Right lobe of liver (tissue), 6 donors: ENCODE data around the gene ID2. TPM values are rescaled to one million over a fixed set of nuclear protein-coding genes. Genes with fewer than 3 reads are reported as not detected.

Source experiments
- ATAC-seq, 4 donors: fragments of 200-7000 bp; cut with Tn5 transposase; one replicate each; pipeline ENCODE4 v1.9.1; 2020; ENCODE audit warnings: mild to moderate bottlenecking in 4 of 4, moderate library complexity in 4 of 4
- DNase-seq, 3 donors: peaks; one replicate each; pipeline ENCODE4 v3.0.0-alpha.2; 2020
- H3K27ac ChIP-seq, 3 donors: fragments of 200-600 bp; one replicate each; pipeline ENCODE4 v1.8.0; 2022
- H3K27me3 ChIP-seq, 2 donors: fragments of 200-600 bp; one replicate each; pipeline ENCODE4 v1.8.0; 2022
- H3K36me3 ChIP-seq, 4 donors: fragments of 200-600 bp; sonication (generic) in 1 of 4; one replicate each; pipeline versions ENCODE4 v1.5.1 to v1.8.0; 2017 to 2022; ENCODE audit warnings: control low read depth in 1 of 4
- H3K4me1 ChIP-seq, 4 donors: fragments of 200-600 bp; sonication (generic) in 1 of 4; one replicate each; pipeline versions ENCODE4 v1.5.1 to v1.8.0; 2017 to 2022; ENCODE audit warnings: control low read depth in 1 of 4
- H3K4me3 ChIP-seq, 3 donors: fragments of 200-600 bp; one replicate each; pipeline ENCODE4 v1.8.0; 2022
- H3K9me3 ChIP-seq, 4 donors: fragments of 200-600 bp; sonication (generic) in 1 of 4; one replicate each; pipeline versions ENCODE4 v1.5.1 to v1.8.0; 2017 to 2022; ENCODE audit warnings: control low read depth in 1 of 4
- POLR2A ChIP-seq: fragments of 450-650 bp; IDR thresholded peaks from one replicate; pipeline ENCODE4 v1.6.1; 2017; ENCODE audit warnings: antibody characterized with exemption, mild to moderate bottlenecking
- WGBS: methylation state at CpG from one replicate; pipeline ENCODE4 v1.1.6; 2018; ENCODE audit warnings: low coverage, low lambda C conversion rate; ENCODE audit not compliant: insufficient coverage; ENCODE audit errors: missing lambda C conversion rate; 5-methylcytosine and 5-hydroxymethylcytosine counted together
- intact Hi-C, 2 donors: fragments of 100-400 bp; cut with DNase I; formaldehyde crosslinking; loops; one replicate each; pipeline versions ENCODE4 v1.11.2 to v1.14.1; 2022
- total RNA-seq, 6 experiments: library from RNA; depleted of rRNA in 2 of 6; stranded (reverse); fragments of >200 nt in 2 of 6; fragmentation: NEBNext Ultra II Directional in 3 of 6; extraction: Animal tissue kit (Norgen Biotek cat#: 25700) in 3 of 6; gene quantifications; one replicate each; pipeline versions ENCODE4 v1.1.0 to v1.2.4, GENCODE V29; 2016 to 2023
- TF ChIP-seq, protein P1 (sequence below), 4 donors: fragments of 200-600 bp in 3 of 4; fragments of 450-650 bp in 1 of 4; IDR thresholded peaks; one replicate each; pipeline versions ENCODE4 v1.5.1 to v1.8.0; 2016 to 2022; ENCODE audit warnings: antibody characterized with exemption in 4 of 4, mild to moderate bottlenecking in 2 of 4
- donor health status: DM: no; HTN: yes; CAD: no.
- donor health status: DM: no; HTN: no; CAD: no.
- donor health status: DM: no; HTN: no; CAD: no.
- donor health status: DM: no; HTN: yes; CAD: no.
- donor health status: DM: no; HTN: yes; CAD: no.

The ID2 gene
- total RNA-seq, 6 experiments from 2014 or later = 103 to 520 (median 191) TPM

DNA sequence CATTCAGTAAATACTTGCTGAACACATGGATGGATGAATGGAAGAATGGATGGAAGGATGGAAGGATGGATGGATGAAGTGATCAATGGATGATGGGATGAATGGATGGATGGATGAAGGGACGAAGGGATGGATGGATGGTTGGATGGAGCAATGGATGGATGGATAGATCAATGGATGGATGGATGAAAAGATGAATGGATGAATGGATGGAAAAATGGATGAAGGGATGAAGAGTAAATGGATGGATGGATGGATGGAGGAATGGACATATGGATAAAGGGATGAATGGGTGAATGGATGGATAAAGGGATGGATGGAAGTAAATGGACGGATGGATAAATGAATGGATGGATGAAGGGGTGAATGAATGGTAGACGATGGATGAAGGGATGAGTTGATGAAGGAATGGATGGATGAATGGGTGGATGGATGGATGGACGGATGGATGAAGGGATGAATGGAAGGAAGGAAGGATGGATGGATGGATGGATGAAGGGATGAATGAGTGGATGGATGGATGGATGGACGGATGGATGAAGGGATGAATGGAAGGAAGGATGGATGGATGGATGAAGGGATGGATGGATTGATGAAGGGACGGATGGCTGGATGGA lies 13.9 kb upstream of the ID2 start:
- Histone ChIP-seq H3K36me3 (no peaks in the 10 kb centered on the region), H3K27ac (no peak overlapping the region), H3K27me3 (no peaks in the 10 kb centered on the region), H3K4me3 (no peak overlapping the region), H3K4me1 (peaks cover 0 to 10% (median 0%) of the 10 kb centered on the region in 4 donors), H3K9me3 (no peaks in the 10 kb centered on the region)
- 75% methylated on average over 6 of the region's 6 CpGs for WGBS
- intact Hi-C loops = no loop called here
- ATAC-seq = no peak
- TF ChIP-seq POLR2A = no peak
- TF ChIP-seq, protein P1, sequence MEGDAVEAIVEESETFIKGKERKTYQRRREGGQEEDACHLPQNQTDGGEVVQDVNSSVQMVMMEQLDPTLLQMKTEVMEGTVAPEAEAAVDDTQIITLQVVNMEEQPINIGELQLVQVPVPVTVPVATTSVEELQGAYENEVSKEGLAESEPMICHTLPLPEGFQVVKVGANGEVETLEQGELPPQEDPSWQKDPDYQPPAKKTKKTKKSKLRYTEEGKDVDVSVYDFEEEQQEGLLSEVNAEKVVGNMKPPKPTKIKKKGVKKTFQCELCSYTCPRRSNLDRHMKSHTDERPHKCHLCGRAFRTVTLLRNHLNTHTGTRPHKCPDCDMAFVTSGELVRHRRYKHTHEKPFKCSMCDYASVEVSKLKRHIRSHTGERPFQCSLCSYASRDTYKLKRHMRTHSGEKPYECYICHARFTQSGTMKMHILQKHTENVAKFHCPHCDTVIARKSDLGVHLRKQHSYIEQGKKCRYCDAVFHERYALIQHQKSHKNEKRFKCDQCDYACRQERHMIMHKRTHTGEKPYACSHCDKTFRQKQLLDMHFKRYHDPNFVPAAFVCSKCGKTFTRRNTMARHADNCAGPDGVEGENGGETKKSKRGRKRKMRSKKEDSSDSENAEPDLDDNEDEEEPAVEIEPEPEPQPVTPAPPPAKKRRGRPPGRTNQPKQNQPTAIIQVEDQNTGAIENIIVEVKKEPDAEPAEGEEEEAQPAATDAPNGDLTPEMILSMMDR (IDR thresholded peaks at IDR 0.05) = no peak
- no peak for DNase-seq

DNA sequence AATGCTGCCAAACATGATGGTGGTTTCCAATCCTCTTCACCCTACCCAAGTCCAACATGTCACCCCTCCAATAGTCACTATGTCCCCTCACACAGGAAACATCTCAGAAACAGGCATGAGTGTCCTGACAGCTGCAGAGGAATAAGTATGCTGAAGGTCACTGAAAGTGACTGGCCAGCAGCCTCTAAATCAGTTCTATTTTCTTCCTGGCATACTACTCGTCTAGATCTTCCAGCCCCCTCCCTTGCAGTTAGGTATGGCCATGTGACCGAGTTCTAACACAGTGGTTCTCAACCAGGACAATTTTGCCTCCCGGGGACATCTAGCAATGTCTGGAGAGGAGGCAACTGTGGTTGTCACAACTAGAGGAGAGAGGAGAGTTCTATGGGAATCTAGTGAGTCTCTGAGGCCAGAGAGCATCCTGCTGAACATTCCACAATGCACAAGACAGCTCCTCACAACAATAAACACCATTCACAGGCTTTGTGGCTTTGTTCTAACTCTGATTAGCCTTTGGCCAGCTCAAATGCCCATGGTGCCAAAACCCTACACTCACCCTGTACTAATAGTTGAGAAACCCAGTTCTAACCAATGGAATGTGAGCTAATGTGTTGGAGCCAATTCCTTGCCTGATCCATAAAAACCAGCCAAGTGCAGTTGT lies 12.6 kb upstream of the ID2 start:
- DNase-seq (no peak), ATAC-seq (peak; percentile 57 to 92 (median 78))
- 56% methylated on average over 1 of the region's 3 CpGs for WGBS
- Histone ChIP-seq H3K27ac (no peak overlapping the region), H3K4me1 (peaks cover 0 to 10% (median 0%) of the 10 kb centered on the region in 4 donors), H3K4me3 (no peak overlapping the region), H3K36me3 (no peaks in the 10 kb centered on the region), H3K27me3 (no peaks in the 10 kb centered on the region), H3K9me3 (no peaks in the 10 kb centered on the region)
- intact Hi-C loops = no loop called here
- TF ChIP-seq, protein P1 (IDR thresholded peaks at IDR 0.05) = no peak
- no peak for TF ChIP-seq POLR2A

DNA sequence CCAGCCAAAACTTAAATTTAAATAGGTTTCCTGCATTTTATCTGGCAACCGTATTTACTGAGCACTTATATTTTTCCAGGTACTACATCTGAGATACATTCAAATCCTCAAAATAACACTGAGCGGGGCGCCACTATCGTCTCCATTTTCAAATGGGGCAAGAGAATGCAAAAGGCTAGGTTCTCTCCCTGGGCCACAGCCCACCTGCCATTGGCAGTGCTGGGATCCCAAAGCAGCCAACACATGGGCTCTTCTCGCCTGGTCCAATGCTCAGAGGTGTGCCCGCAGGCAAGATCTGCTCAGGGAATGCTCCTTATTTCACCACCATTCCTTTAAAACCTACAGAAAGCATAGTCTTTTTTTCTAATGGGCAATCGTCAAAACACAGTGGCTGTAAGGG lies 11.3 kb upstream of the ID2 start:
- H3K36me3 ChIP-seq = no peaks in the 10 kb centered on the region
- 96% methylated on average over 7 of the region's 7 CpGs for WGBS
- intact Hi-C loops = no loop called here

DNA sequence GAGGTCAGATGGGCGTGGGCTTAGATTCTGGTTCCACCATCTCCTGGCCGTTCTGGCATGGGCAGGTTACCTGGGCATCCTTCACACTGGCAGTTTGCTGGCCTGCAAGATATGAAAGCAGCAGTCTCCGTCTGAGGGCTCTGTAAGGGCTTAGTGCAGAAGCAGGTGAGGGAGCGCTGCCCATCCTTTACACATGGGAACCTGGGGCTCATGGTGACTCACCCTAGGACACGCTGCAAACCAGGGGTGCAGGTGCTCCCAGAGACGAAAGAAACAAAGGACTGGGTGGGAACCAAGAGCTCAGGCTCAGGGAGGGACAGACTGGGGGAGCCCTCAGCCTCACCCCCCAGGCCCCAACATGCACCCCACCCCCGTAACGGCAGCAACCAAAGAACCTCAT lies 10.7 kb upstream of the ID2 start:
- H3K9me3 ChIP-seq = no peaks in the 10 kb centered on the region
- no peaks in the 10 kb centered on the region for H3K36me3 ChIP-seq
- no peak for DNase-seq
- TF ChIP-seq POLR2A = no peak
- TF ChIP-seq, protein P1 (IDR thresholded peaks at IDR 0.05) = no peak
- intact Hi-C loops = no loop called here
- H3K27ac ChIP-seq = no peak overlapping the region
- peaks cover 0 to 24% (median 6%) of the 10 kb centered on the region in 4 donors for H3K4me1 ChIP-seq
- no peak for ATAC-seq
- H3K4me3 ChIP-seq = no peak overlapping the region
- no peaks in the 10 kb centered on the region for H3K27me3 ChIP-seq
- 79% methylated on average over 5 of the region's 8 CpGs for WGBS

More for the DNA sequence above, 11.3 kb upstream of the ID2 start:
- Histone ChIP-seq H3K9me3 (no peaks in the 10 kb centered on the region), H3K27me3 (no peaks in the 10 kb centered on the region), H3K27ac (no peak overlapping the region), H3K4me3 (no peak overlapping the region), H3K4me1 (peaks cover 0 to 18% (median 3%) of the 10 kb centered on the region in 4 donors)
- DNase-seq = no peak
- ATAC-seq = no peak
- TF ChIP-seq POLR2A = no peak
- TF ChIP-seq, protein P1 (IDR thresholded peaks at IDR 0.05) = no peak
